Keratinocyte (primary cell): ENCODE measurements around the gene TMEM80. TPM values are rescaled to one million over a fixed set of nuclear protein-coding genes. Genes with fewer than 3 reads are reported as not detected.
"Not testable (repeated sequence)": the region's sequence is repeated elsewhere in the genome, so short reads cannot be mapped to it uniquely, and the experiment has no call there.

Experiments
- DNase-seq: peaks from one replicate; pipeline ENCODE4 v3.0.0-alpha.2; 2011; ENCODE audit warnings: low read depth, missing footprints, low spot score
- FAIRE-seq: peaks from 2 replicates; lab custom pipeline; 2011; peaks lifted over from hg19 to GRCh38; lab: Jason Lieb, UNC
- H2AFZ ChIP-seq: 2 replicates; pipeline ENCODE4 v1.6.0; 2012; ENCODE audit warnings: low read length, control low read depth, inconsistent platforms; ENCODE audit not compliant: control insufficient read depth
- H3K27ac ChIP-seq: 2 replicates; pipeline ENCODE4 v1.5.1; 2011; ENCODE audit warnings: low read length; ENCODE audit not compliant: control insufficient read depth, insufficient read depth
- H3K27me3 ChIP-seq: 3 replicates; pipeline ENCODE4 v1.6.0; 2011; ENCODE audit warnings: low read length; ENCODE audit not compliant: control insufficient read depth, insufficient read depth; ENCODE audit errors: extremely low read depth
- H3K36me3 ChIP-seq, 2 experiments: 2 replicates in 1 of 2; 3 replicates in 1 of 2; pipeline ENCODE4 v1.5.1; 2011; ENCODE audit warnings: low read length in 2 of 2, mild to moderate bottlenecking in 1 of 2; ENCODE audit not compliant: control insufficient read depth in 2 of 2, insufficient read depth in 2 of 2; ENCODE audit errors: extremely low read depth in 1 of 2
- H3K4me1 ChIP-seq: 3 replicates; pipeline ENCODE4 v1.5.1; 2011; ENCODE audit warnings: low read length; ENCODE audit not compliant: control insufficient read depth, insufficient read depth; ENCODE audit errors: extremely low read depth
- H3K4me2 ChIP-seq: 3 replicates; pipeline ENCODE4 v1.6.0; 2011; ENCODE audit warnings: low read depth, low read length; ENCODE audit not compliant: control insufficient read depth, insufficient read depth; ENCODE audit errors: extremely low read depth
- H3K4me3 ChIP-seq, 3 experiments: fragments of 200-600 bp in 1 of 3; sonication (generic) in 1 of 3; 2 replicates in 2 of 3; 3 replicates in 1 of 3; pipeline ENCODE4 v1.5.1; 2011 to 2016; ENCODE audit warnings: low read length in 3 of 3, mild to moderate bottlenecking in 3 of 3, control low read depth in 2 of 3, inconsistent platforms in 1 of 3, low read depth in 1 of 3, mixed read lengths in 1 of 3, mixed run types in 1 of 3, moderate library complexity in 1 of 3; ENCODE audit not compliant: control insufficient read depth in 2 of 3, insufficient read depth in 2 of 3; ENCODE audit errors: extremely low read depth in 1 of 3
- H3K79me2 ChIP-seq: 2 replicates; pipeline ENCODE4 v1.6.0; 2012; ENCODE audit warnings: low read length; ENCODE audit not compliant: control insufficient read depth, insufficient read depth
- H3K9ac ChIP-seq: 3 replicates; pipeline ENCODE4 v1.6.0; 2011; ENCODE audit warnings: low read length; ENCODE audit not compliant: control insufficient read depth, insufficient read depth; ENCODE audit errors: extremely low read depth
- H3K9me1 ChIP-seq: 3 replicates; pipeline ENCODE4 v1.6.0; 2011; ENCODE audit warnings: low read length; ENCODE audit not compliant: control insufficient read depth, insufficient read depth; ENCODE audit errors: extremely low read depth
- H3K9me3 ChIP-seq: 2 replicates; pipeline ENCODE4 v1.5.1; 2012; ENCODE audit warnings: low read depth, low read length; ENCODE audit not compliant: control insufficient read depth
- H4K20me1 ChIP-seq: 3 replicates; pipeline ENCODE4 v1.6.0; 2011; ENCODE audit warnings: low read length; ENCODE audit not compliant: control insufficient read depth, insufficient read depth; ENCODE audit errors: extremely low read depth
- CTCF ChIP-seq, 3 experiments: IDR thresholded peaks in 1 of 3; conservative IDR thresholded peaks in 1 of 3; optimal IDR thresholded peaks in 1 of 3; 2 replicates in 2 of 3; 3 replicates in 1 of 3; pipeline versions ENCODE3 to v1.5.1; 2011; ENCODE audit warnings: low read length in 3 of 3, mild to moderate bottlenecking in 3 of 3, moderate library complexity in 2 of 3, control low read depth in 1 of 3, inconsistent platforms in 1 of 3; ENCODE audit not compliant: insufficient read depth in 2 of 3; ENCODE audit errors: extremely low read depth in 1 of 3
- EZH2 ChIP-seq: IDR thresholded peaks from one replicate; pipeline ENCODE4 v1.6.1; 2012; ENCODE audit warnings: inconsistent platforms, mild to moderate bottlenecking, low read length, moderate library complexity
- dilution Hi-C: fragments of 300-500 bp; cut with MboI; formaldehyde crosslinking; loops from one replicate; pipeline ENCODE4 v1.7.0; 2020; ENCODE audit warnings: low sequenced_read_pairs; ENCODE audit not compliant: extremely low pct_ligation_motif_present
- polyA plus RNA-seq, 5 experiments: library from polyadenylated mRNA; depleted of rRNA in 3 of 5; stranded (reverse) in 3 of 5; stranded (forward) in 1 of 5; unstranded in 1 of 5; fragments of >200 nt; gene quantifications; 1 replicate in 1 of 5; 2 replicates in 3 of 5; 3 replicates in 1 of 5; pipeline versions ENCODE4 v1.2.1 to v1.2.3, GENCODE V29; 2011 to 2012; ENCODE audit warnings: missing spikeins in 2 of 5, low read depth in 1 of 5, low replicate concordance in 1 of 5

TMEM80 gene
- polyA plus RNA-seq, 1 donor (not counting 4 experiments of a cell fraction or from before 2014, with no cell fraction given): 29.8 TPM

- dilution Hi-C loops: no loop called here
- H3K9me3 ChIP-seq: no peaks in the 10 kb centered on the region
- H2AFZ ChIP-seq: no peak overlapping the region
- FAIRE-seq (no peak), DNase-seq (no peak)
- no peak overlapping the region for H3K9ac ChIP-seq
- peaks cover 0 to 8% of the 10 kb centered on the region in 2 experiments for H3K36me3 ChIP-seq
- TF ChIP-seq EZH2 (no peak), CTCF (optimal IDR thresholded peaks at IDR 0.05 in 1 of 3, IDR thresholded peaks at IDR 0.05 in 1 of 3, conservative IDR thresholded peaks at IDR 0.05 in 1 of 3; ENCODE audit: extremely low read depth in 1 of 3, insufficient read depth in 2 of 3, low read length in 3 of 3) (no peak)
- no peaks in the 10 kb centered on the region for H3K27me3 ChIP-seq
- H4K20me1 ChIP-seq: no peaks in the 10 kb centered on the region
- no peak overlapping the region for H3K27ac ChIP-seq
- H3K79me2 ChIP-seq: no peaks in the 10 kb centered on the region
- no peaks in the 10 kb centered on the region for H3K9me1 ChIP-seq
- H3K4me2 ChIP-seq: no peak overlapping the region
- H3K4me3 ChIP-seq: no peak overlapping the region
- no peaks in the 10 kb centered on the region for H3K4me1 ChIP-seq
These were observed 45.1 kb upstream of the TMEM80 start for GRCh38 chr11:650482-650881.

GRCh38 chr11:653136-653535, 42.5 kb upstream of the TMEM80 start:
- H2AFZ ChIP-seq, H3K9ac ChIP-seq, dilution Hi-C loops, H3K36me3 ChIP-seq, H3K9me3 ChIP-seq, DNase-seq, H3K4me3 ChIP-seq, H3K4me2 ChIP-seq, H4K20me1 ChIP-seq, H3K79me2 ChIP-seq, H3K27me3 ChIP-seq, FAIRE-seq, H3K27ac ChIP-seq, H3K4me1 ChIP-seq, H3K9me1 ChIP-seq: not testable (repeated sequence)

GRCh38 chr11:653837-654236, 41.8 kb upstream of the TMEM80 start:
- H3K4me2 ChIP-seq: no peak overlapping the region
- no peak overlapping the region for H3K4me3 ChIP-seq
- H3K9ac ChIP-seq: no peak overlapping the region
- DNase-seq (no peak), FAIRE-seq (no peak)
- dilution Hi-C loops: no loop called here
- no peaks in the 10 kb centered on the region for H3K9me3 ChIP-seq
- H3K4me1 ChIP-seq: peaks cover 4% of the 10 kb centered on the region
- H3K79me2 ChIP-seq: no peaks in the 10 kb centered on the region
- H3K9me1 ChIP-seq: no peaks in the 10 kb centered on the region
- H3K27ac ChIP-seq: no peak overlapping the region
- no peaks in the 10 kb centered on the region for H4K20me1 ChIP-seq
- peaks cover 5 to 8% of the 10 kb centered on the region in 2 experiments for H3K36me3 ChIP-seq
- H3K27me3 ChIP-seq: no peaks in the 10 kb centered on the region
- TF ChIP-seq CTCF (optimal IDR thresholded peaks at IDR 0.05 in 1 of 3, IDR thresholded peaks at IDR 0.05 in 1 of 3, conservative IDR thresholded peaks at IDR 0.05 in 1 of 3; ENCODE audit: extremely low read depth in 1 of 3, insufficient read depth in 2 of 3, low read length in 3 of 3) (no peak), EZH2 (no peak)
- no peak overlapping the region for H2AFZ ChIP-seq

GRCh38 chr11:654444-654843, 41.2 kb upstream of the TMEM80 start:
- H3K9ac ChIP-seq, H3K4me1 ChIP-seq, H2AFZ ChIP-seq, H3K4me3 ChIP-seq, H4K20me1 ChIP-seq, H3K27ac ChIP-seq, H3K9me3 ChIP-seq, H3K79me2 ChIP-seq, H3K4me2 ChIP-seq, H3K27me3 ChIP-seq, H3K36me3 ChIP-seq, DNase-seq, dilution Hi-C loops, H3K9me1 ChIP-seq, FAIRE-seq: not testable (repeated sequence)
